ENCODE data around the gene DTNA.
A peak's percentile ranks its signal among the peaks of the same experiment; 100 is the strongest.

DTNA gene

GRCh38 chr18:34808389-34808788 is 98.3 kb downstream of the DTNA start:
- no peak for DNase-seq
- H3K27ac ChIP-seq (ENCODE audit: insufficient read depth in 1 of 2, low read depth in 1 of 2, low read length in 2 of 2, poor library complexity in 1 of 2, severe bottlenecking in 2 of 2) = no peak overlapping the region
- CTCF ChIA-PET = interaction anchor here (0.7 to 1.2 kb wide), 3 partner anchors 32 to 457 kb away, joined by 3 to 4 read pairs (median 3); no protein-coding TSS in a partner anchor
- H3K4me3 ChIP-seq (ENCODE audit: control insufficient read depth in 1 of 7, extremely low read depth in 1 of 7, insufficient read depth in 4 of 7, low read depth in 2 of 7, low read length in 6 of 7) = no peak overlapping the region
- H3K4me1 ChIP-seq (ENCODE audit: control extremely low read depth in 1 of 4, control insufficient read depth in 4 of 4, insufficient read depth in 4 of 4, low read length in 3 of 4) = peaks cover 0 to 20% (median under 1%) of the 10 kb centered on the region in 4 experiments
- no peaks in the 10 kb centered on the region for H3K36me3 ChIP-seq (ENCODE audit: control insufficient read depth in 4 of 4, insufficient read depth in 4 of 4, low read length in 3 of 4)
- H3K27me3 ChIP-seq (replicated peaks in 2 of 5; ENCODE audit: control insufficient read depth in 4 of 5, insufficient read depth in 5 of 5, low read length in 4 of 5) = no peaks in the 10 kb centered on the region
- no CpG with 5 or more reads among the region's 1 CpG for WGBS (ENCODE audit: insufficient coverage)
- H3K9me3 ChIP-seq (ENCODE audit: control extremely low read depth in 1 of 5, control insufficient read depth in 4 of 5, insufficient read depth in 2 of 5, low read depth in 1 of 5, low read length in 4 of 5) = no peaks in the 10 kb centered on the region
- POLR2A ChIA-PET = no interaction called here

- H3K36me3 ChIP-seq (ENCODE audit: control insufficient read depth in 4 of 4, insufficient read depth in 4 of 4, low read length in 3 of 4) = no peaks in the 10 kb centered on the region
- no peaks in the 10 kb centered on the region for H3K9me3 ChIP-seq (ENCODE audit: control extremely low read depth in 1 of 5, control insufficient read depth in 4 of 5, insufficient read depth in 2 of 5, low read depth in 1 of 5, low read length in 4 of 5)
- H3K27me3 ChIP-seq (replicated peaks in 2 of 5; ENCODE audit: control insufficient read depth in 4 of 5, insufficient read depth in 5 of 5, low read length in 4 of 5) = no peaks in the 10 kb centered on the region
- ChIA-PET CTCF (interaction anchor here (1.1 kb wide), 1 partner anchor 39 kb away, joined by 3 read pairs; no protein-coding TSS in a partner anchor), POLR2A (no interaction called here)
- no peak overlapping the region for H3K4me3 ChIP-seq (ENCODE audit: control insufficient read depth in 1 of 7, extremely low read depth in 1 of 7, insufficient read depth in 4 of 7, low read depth in 2 of 7, low read length in 6 of 7)
- 95% methylated on average over 4 of the region's 6 CpGs for WGBS (ENCODE audit: insufficient coverage)
- H3K27ac ChIP-seq (ENCODE audit: insufficient read depth in 1 of 2, low read depth in 1 of 2, low read length in 2 of 2, poor library complexity in 1 of 2, severe bottlenecking in 2 of 2) = no peak overlapping the region
- DNase-seq = peak in 1 of 3 donors; percentile 17
- H3K4me1 ChIP-seq (ENCODE audit: control extremely low read depth in 1 of 4, control insufficient read depth in 4 of 4, insufficient read depth in 4 of 4, low read length in 3 of 4) = peaks cover 0 to 20% (median under 1%) of the 10 kb centered on the region in 4 experiments
These were observed 99.5 kb downstream of the DTNA start for GRCh38 chr18:34809451-34810072.

GRCh38 chr18:34816183-34816582 is 106.1 kb downstream of the DTNA start:
- no peaks in the 10 kb centered on the region for H3K36me3 ChIP-seq (ENCODE audit: control insufficient read depth in 4 of 4, insufficient read depth in 4 of 4, low read length in 3 of 4)
- 94% methylated on average over 2 of the region's 6 CpGs for WGBS (ENCODE audit: insufficient coverage)
- H3K4me3 ChIP-seq (ENCODE audit: control insufficient read depth in 1 of 7, extremely low read depth in 1 of 7, insufficient read depth in 4 of 7, low read depth in 2 of 7, low read length in 6 of 7) = no peak overlapping the region
- POLR2A ChIA-PET = no interaction called here
- no peak for DNase-seq
- peaks cover 0 to 8% (median 4%) of the 10 kb centered on the region in 4 experiments for H3K4me1 ChIP-seq (ENCODE audit: control extremely low read depth in 1 of 4, control insufficient read depth in 4 of 4, insufficient read depth in 4 of 4, low read length in 3 of 4)
- H3K27me3 ChIP-seq (replicated peaks in 2 of 5; ENCODE audit: control insufficient read depth in 4 of 5, insufficient read depth in 5 of 5, low read length in 4 of 5) = peaks cover 0 to 2% (median 0%) of the 10 kb centered on the region in 5 experiments
- CTCF ChIA-PET = no interaction called here
- H3K27ac ChIP-seq (ENCODE audit: insufficient read depth in 1 of 2, low read depth in 1 of 2, low read length in 2 of 2, poor library complexity in 1 of 2, severe bottlenecking in 2 of 2) = no peak overlapping the region
- no peaks in the 10 kb centered on the region for H3K9me3 ChIP-seq (ENCODE audit: control extremely low read depth in 1 of 5, control insufficient read depth in 4 of 5, insufficient read depth in 2 of 5, low read depth in 1 of 5, low read length in 4 of 5)

- POLR2A ChIA-PET = no interaction called here
- no peaks in the 10 kb centered on the region for H3K36me3 ChIP-seq (ENCODE audit: control insufficient read depth in 4 of 4, insufficient read depth in 4 of 4, low read length in 3 of 4)
These were observed 107.5 kb downstream of the DTNA start for GRCh38 chr18:34817636-34818035.

GRCh38 chr18:34818064-34818463 is 108.0 kb downstream of the DTNA start:
- POLR2A ChIA-PET = no interaction called here
- 87% methylated on average over 3 of the region's 5 CpGs for WGBS (ENCODE audit: insufficient coverage)

More at GRCh38 chr18:34817636-34818035, 107.5 kb downstream of the DTNA start:
- WGBS (ENCODE audit: insufficient coverage) = no CpG with 5 or more reads among the region's 2 CpGs
- peaks cover 0 to 2% (median 0%) of the 10 kb centered on the region in 5 experiments for H3K27me3 ChIP-seq (replicated peaks in 2 of 5; ENCODE audit: control insufficient read depth in 4 of 5, insufficient read depth in 5 of 5, low read length in 4 of 5)
- CTCF ChIA-PET = no interaction called here
- DNase-seq = no peak
- H3K9me3 ChIP-seq (ENCODE audit: control extremely low read depth in 1 of 5, control insufficient read depth in 4 of 5, insufficient read depth in 2 of 5, low read depth in 1 of 5, low read length in 4 of 5) = no peaks in the 10 kb centered on the region
- H3K27ac ChIP-seq (ENCODE audit: insufficient read depth in 1 of 2, low read depth in 1 of 2, low read length in 2 of 2, poor library complexity in 1 of 2, severe bottlenecking in 2 of 2) = no peak overlapping the region
- no peak overlapping the region for H3K4me3 ChIP-seq (ENCODE audit: control insufficient read depth in 1 of 7, extremely low read depth in 1 of 7, insufficient read depth in 4 of 7, low read depth in 2 of 7, low read length in 6 of 7)
- H3K4me1 ChIP-seq (ENCODE audit: control extremely low read depth in 1 of 4, control insufficient read depth in 4 of 4, insufficient read depth in 4 of 4, low read length in 3 of 4) = peaks cover 0 to 8% (median 4%) of the 10 kb centered on the region in 4 experiments

GRCh38 chr18:34820360-34821065 is 110.4 kb downstream of the DTNA start:
- CTCF ChIA-PET = interaction anchor here (0.8 to 1.5 kb wide), 2 partner anchors 10 to 37 kb away, joined by 3 to 4 read pairs; no protein-coding TSS in a partner anchor
- POLR2A ChIA-PET = no interaction called here
- peaks cover 0 to 4% (median 1%) of the 10 kb centered on the region in 4 experiments for H3K4me1 ChIP-seq (ENCODE audit: control extremely low read depth in 1 of 4, control insufficient read depth in 4 of 4, insufficient read depth in 4 of 4, low read length in 3 of 4)

More at GRCh38 chr18:34818064-34818463, 108.0 kb downstream of the DTNA start:
- CTCF ChIA-PET = no interaction called here
- H3K27ac ChIP-seq (ENCODE audit: insufficient read depth in 1 of 2, low read depth in 1 of 2, low read length in 2 of 2, poor library complexity in 1 of 2, severe bottlenecking in 2 of 2) = no peak overlapping the region
- H3K36me3 ChIP-seq (ENCODE audit: control insufficient read depth in 4 of 4, insufficient read depth in 4 of 4, low read length in 3 of 4) = no peaks in the 10 kb centered on the region
- peaks cover 0 to 2% (median 0%) of the 10 kb centered on the region in 5 experiments for H3K27me3 ChIP-seq (replicated peaks in 2 of 5; ENCODE audit: control insufficient read depth in 4 of 5, insufficient read depth in 5 of 5, low read length in 4 of 5)
- no peak overlapping the region for H3K4me3 ChIP-seq (ENCODE audit: control insufficient read depth in 1 of 7, extremely low read depth in 1 of 7, insufficient read depth in 4 of 7, low read depth in 2 of 7, low read length in 6 of 7)
- H3K4me1 ChIP-seq (ENCODE audit: control extremely low read depth in 1 of 4, control insufficient read depth in 4 of 4, insufficient read depth in 4 of 4, low read length in 3 of 4) = peaks cover 0 to 8% (median 4%) of the 10 kb centered on the region in 4 experiments
- DNase-seq = no peak
- H3K9me3 ChIP-seq (ENCODE audit: control extremely low read depth in 1 of 5, control insufficient read depth in 4 of 5, insufficient read depth in 2 of 5, low read depth in 1 of 5, low read length in 4 of 5) = no peaks in the 10 kb centered on the region

GRCh38 chr18:34821669-34822210 is 111.6 kb downstream of the DTNA start:
- no peak for DNase-seq
- Histone ChIP-seq H3K27me3 (replicated peaks in 2 of 5; ENCODE audit: control insufficient read depth in 4 of 5, insufficient read depth in 5 of 5, low read length in 4 of 5) (peaks cover 0 to 2% (median 0%) of the 10 kb centered on the region in 5 experiments), H3K36me3 (ENCODE audit: control insufficient read depth in 4 of 4, insufficient read depth in 4 of 4, low read length in 3 of 4) (no peaks in the 10 kb centered on the region), H3K9me3 (ENCODE audit: control extremely low read depth in 1 of 5, control insufficient read depth in 4 of 5, insufficient read depth in 2 of 5, low read depth in 1 of 5, low read length in 4 of 5) (no peaks in the 10 kb centered on the region), H3K4me3 (ENCODE audit: control insufficient read depth in 1 of 7, extremely low read depth in 1 of 7, insufficient read depth in 4 of 7, low read depth in 2 of 7, low read length in 6 of 7) (no peak overlapping the region), H3K27ac (ENCODE audit: insufficient read depth in 1 of 2, low read depth in 1 of 2, low read length in 2 of 2, poor library complexity in 1 of 2, severe bottlenecking in 2 of 2) (no peak overlapping the region), H3K4me1 (ENCODE audit: control extremely low read depth in 1 of 4, control insufficient read depth in 4 of 4, insufficient read depth in 4 of 4, low read length in 3 of 4) (no peaks in the 10 kb centered on the region)
- WGBS (ENCODE audit: insufficient coverage) = 94% methylated on average over 6 of the region's 6 CpGs
- CTCF ChIA-PET = interaction anchor here (1.0 to 1.5 kb wide), 3 partner anchors 11 to 38 kb away, joined by 3 to 4 read pairs (median 3); no protein-coding TSS in a partner anchor
- POLR2A ChIA-PET = no interaction called here

More at GRCh38 chr18:34820360-34821065, 110.4 kb downstream of the DTNA start:
- H3K9me3 ChIP-seq (ENCODE audit: control extremely low read depth in 1 of 5, control insufficient read depth in 4 of 5, insufficient read depth in 2 of 5, low read depth in 1 of 5, low read length in 4 of 5) = no peaks in the 10 kb centered on the region
- 95% methylated on average over 4 of the region's 7 CpGs for WGBS (ENCODE audit: insufficient coverage)
- H3K4me3 ChIP-seq (ENCODE audit: control insufficient read depth in 1 of 7, extremely low read depth in 1 of 7, insufficient read depth in 4 of 7, low read depth in 2 of 7, low read length in 6 of 7) = no peak overlapping the region
- no peak for DNase-seq
- H3K36me3 ChIP-seq (ENCODE audit: control insufficient read depth in 4 of 4, insufficient read depth in 4 of 4, low read length in 3 of 4) = no peaks in the 10 kb centered on the region
- no peak overlapping the region for H3K27ac ChIP-seq (ENCODE audit: insufficient read depth in 1 of 2, low read depth in 1 of 2, low read length in 2 of 2, poor library complexity in 1 of 2, severe bottlenecking in 2 of 2)
- H3K27me3 ChIP-seq (replicated peaks in 2 of 5; ENCODE audit: control insufficient read depth in 4 of 5, insufficient read depth in 5 of 5, low read length in 4 of 5) = peaks cover 0 to 2% (median 0%) of the 10 kb centered on the region in 5 experiments

Measured in common myeloid progenitor, CD34-positive (primary cell).